SK-N-MC (cell line): ENCODE results near the gene PAQR8.

ENCODE experiments used
- EZH2 ChIP-seq: fragments of 200-600 bp; sonication (generic); IDR thresholded peaks from one replicate; pipeline ENCODE4 v1.6.1; 2017; ENCODE audit warnings: antibody characterized with exemption
- POLR2AphosphoS5 ChIP-seq: IDR thresholded peaks from 2 replicates; pipeline ENCODE4 v1.6.1; 2012; ENCODE audit warnings: mild to moderate bottlenecking, low read depth, low read length, borderline replicate concordance

- TF ChIP-seq EZH2 (no peak), POLR2AphosphoS5 (no peak)
Measured at GRCh38 chr6:52377538-52378221, 15.7 kb downstream of the PAQR8 start.
